Right renal pelvis (tissue), 4 donors: ENCODE measurements around the gene ERCC3. TPM values are rescaled to one million over a fixed set of nuclear protein-coding genes. Genes with fewer than 3 reads are reported as not detected.

ENCODE experiments used
- DNase-seq, 4 donors: peaks; one replicate each; pipeline ENCODE4 v3.0.0-alpha.2; 2013; ENCODE audit warnings: low read depth in 4 of 4, low spot score in 3 of 4, missing footprints in 1 of 4
- polyA plus RNA-seq, 4 donors: library from polyadenylated mRNA; unstranded; fragments of 120-200 nt; gene quantifications; one replicate each; pipeline ENCODE4 v1.2.1, GENCODE V29; 2013; ENCODE audit not compliant: insufficient read length in 4 of 4

ERCC3 gene
- polyA plus RNA-seq = 10 to 100 TPM; 61.8 to 78.8 (median 69.7) TPM

DNA sequence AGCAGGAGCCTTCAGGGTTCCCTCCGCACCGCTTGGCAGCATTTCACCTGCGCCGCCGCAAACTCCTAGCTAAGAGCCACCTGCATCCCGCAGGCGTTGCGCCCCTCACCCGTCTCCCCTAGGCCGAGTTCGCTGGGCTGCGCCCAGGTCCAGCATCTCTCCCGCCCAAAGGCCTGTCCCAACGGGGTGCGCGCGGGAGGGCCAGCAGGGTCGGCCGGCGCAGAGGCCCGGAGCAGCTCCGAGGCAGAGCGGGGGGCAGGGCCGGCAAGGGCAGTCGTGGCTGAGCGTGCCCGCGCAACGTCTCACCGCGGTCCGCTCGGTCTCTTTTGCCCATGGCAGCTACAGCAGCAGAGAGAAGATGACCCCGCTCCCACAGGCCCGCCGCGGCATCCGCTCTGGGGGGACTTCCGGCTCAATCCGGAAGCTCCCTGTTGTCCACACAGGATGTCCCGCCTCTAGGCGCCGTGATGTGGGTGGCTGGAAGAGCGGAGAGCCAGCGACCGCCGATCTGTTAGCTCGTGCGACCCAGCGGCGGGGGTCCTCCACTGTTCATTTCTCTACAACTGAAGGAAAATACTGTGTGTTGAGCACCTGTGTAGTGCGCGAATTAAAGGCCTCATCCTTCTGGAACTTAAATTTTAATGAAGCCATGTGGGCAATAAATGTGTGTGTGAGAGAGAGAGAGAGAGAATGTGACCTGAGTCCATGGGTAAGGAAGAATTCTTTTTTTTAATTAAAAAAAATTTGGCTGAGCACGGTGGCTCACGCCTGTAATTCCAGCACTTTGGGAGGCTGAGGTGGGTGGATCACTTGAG is at the start of gene ERCC3:
ERCC3 (minus strand) TSS at position 397 of the 815 bp plus-strand sequence; CDS start at position 334, 63 bp downstream.
- DNase-seq = peak; percentile 75 to 81 (median 80)

DNA sequence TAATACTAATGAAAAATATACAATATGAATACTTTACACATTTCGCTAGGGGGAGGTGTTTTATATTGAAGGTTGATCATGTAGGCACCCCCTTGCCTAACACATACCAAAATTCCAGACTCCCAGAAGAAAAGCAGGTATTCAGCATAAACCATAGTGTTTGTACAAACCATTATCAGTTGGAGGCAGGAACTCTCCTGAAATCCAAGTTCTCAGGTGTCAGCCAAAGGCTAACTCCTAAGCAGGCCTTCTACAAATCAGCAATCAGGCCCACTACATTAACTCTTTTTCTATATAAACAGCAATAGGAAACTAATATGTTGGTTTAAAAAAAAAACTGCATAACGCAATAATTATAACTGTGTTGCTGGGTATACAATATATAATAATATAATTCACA is 49.3 kb upstream of the ERCC3 start:
- DNase-seq = no peak

DNA sequence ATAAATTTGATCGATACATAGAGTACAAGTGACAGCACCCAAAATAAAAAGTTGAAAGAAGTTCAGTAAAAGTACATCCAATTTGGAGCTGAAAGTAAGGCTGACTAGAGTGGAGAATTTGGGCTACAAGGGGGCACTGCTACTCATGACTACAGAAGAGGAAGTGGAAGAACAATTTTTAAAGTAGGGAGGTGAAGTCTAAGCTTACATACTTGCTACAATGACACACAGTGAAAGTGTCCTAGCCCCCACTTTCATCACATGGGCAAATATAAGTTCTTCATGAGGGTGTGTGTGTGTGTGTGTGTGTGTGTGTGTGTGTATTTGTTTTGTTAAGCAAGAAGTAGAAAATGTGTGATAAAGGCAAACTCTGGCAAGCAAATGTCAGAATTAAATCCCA is 48.2 kb upstream of the ERCC3 start:
- no peak for DNase-seq

DNA sequence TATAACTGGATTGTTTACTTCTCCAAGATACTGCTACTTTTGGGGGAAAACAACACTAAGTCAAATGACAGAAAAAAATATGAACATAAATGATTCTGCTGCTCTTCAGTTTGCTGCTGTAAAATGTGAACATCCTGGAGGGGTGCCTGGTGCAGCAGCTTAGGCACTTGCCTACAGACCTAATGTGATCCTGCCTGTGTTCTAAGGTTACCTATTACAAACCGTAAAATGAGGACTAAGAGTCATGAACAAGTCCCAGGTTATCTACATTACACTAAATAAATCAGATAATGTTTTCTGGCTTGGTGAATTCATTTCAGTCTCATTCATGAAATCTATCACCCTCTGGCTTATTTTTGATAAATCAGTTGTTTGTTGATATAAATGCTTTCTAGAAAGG is 38.4 kb upstream of the ERCC3 start:
- DNase-seq = no peak

DNA sequence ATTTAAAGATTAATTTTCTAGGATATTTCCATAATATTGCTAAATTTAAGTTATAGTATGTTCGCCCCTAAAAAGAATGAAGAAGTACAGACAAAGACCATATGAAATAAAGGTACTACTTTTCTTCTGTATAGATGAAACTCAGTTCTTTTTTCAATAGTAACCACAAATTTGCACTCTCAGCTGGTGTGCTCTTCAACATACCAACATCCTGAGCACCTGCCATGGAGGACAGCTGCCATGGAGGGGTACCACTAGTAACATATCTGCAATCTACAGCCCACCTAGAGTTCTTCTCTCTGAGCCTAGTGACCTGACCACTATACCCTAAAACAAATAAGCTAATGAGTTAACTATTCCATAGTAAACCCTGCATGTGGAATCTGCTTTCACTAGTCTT is 36.8 kb upstream of the ERCC3 start:
- DNase-seq = no peak

DNA sequence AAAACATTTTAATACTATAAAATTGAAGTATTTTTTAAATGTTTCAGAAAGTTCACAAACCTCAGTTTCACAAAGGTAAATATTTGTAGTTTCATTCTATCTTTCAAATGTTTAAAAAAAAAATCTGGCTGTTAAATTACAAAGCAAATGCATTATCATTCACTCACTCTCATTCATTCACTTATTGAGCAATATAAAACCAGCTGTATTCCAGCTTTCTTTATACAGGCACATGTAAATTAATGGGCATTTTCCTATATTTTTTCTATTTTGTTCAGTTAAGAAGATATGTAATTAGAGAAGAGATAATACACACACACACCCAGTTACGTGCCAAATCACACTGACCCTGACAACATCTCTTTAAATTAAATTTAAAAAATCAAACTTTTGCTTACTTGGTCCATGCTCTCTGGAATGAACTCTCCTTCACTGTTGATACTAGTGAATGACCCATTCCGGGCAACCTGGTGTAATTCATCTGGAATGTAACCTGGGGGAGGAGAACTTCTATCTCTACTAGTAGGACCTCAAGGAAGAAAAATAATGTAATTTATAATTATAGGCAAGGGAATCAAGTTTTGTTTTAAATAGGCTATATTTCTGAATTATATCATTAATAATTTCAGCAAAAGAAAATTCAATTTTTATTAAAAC is 32.5 kb upstream of the ERCC3 start:
- no peak for DNase-seq

DNA sequence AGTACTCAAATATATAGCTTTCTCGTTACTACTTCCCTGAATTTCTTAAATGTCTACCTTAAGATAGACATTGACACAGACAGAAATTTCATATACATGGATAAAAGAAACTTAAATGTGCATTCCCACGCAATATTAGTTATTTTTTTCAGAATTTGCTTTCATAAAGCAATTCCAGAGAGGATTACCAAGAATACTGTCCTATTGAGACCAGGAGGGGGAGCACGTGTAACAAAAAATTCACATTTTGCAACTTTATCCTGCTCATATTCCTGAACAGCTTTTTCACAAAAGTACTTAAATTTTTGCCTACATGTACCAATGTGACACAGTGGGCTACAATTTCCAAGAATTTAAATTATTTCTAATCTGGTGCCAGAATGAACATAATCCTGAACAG is 30.7 kb upstream of the ERCC3 start:
- DNase-seq = peak; percentile 7 to 31 (median 22)

DNA sequence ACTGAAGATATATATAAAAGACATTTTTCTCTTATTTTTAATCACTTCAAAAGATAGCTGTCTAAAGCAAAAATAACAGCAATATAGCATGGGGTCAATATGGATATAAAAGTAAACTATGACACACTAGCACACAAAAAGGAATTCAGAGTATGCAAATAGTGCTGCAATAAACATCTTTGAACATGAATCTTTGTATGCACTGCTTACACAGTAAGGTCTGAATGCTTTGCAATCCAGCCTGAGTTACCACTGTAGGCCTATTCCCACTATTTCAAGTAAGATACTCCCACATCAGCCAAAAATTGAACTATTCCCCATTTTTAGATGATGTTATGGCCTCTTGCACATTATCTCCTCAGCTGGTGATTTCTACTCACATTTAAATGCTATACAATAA is 27.4 kb upstream of the ERCC3 start:
- DNase-seq = no peak

DNA sequence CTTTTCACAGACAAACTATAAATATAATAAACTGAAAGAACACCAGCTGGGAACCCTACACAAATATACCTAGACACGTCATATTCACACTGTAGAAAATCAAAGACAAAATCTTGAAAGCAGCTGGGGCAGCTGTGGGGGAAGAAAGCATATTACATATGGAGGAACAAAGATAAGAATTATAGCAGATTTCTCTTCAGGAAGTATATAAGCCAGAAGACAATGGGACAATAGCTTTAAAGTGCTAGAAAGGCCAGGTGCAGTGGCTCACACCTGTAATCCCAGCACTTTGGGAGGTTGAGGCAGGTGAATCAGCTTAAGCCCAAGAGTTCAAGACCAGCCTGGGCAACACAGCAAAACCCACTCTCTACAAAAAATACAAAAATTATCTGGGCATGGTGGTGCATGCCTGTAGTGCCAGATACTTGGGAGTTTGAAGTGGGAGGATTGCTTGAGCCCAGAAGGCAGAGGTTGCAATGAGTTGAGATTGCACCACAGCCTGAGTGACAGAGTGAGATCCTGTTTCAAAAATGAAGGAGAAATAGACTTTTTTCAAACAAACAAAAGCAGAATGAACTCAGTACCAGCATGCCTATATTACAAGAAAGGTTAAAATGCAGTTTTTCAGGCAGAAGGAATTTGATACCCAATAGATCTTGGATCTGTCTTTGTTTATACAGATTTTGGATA is 26.8 kb upstream of the ERCC3 start:
- no peak for DNase-seq

DNA sequence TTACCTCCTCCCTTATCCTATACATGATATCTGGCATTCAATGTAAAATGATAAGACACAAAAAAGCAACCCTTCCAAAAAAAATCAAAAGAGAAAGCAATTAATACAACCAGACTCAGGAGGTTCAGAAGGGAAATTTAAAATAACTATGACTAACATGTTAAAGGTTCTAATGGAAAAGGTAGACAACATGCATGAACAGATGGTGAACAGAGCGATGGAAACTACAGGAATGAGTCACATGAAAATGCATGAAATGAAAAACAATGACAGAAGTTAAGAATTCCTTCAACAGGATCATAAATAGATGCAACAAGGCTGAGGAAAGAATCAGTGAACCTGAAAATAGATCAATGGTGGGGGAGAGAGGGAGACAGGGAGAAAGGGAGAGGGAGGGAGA is 26.1 kb upstream of the ERCC3 start:
- no peak for DNase-seq

DNA sequence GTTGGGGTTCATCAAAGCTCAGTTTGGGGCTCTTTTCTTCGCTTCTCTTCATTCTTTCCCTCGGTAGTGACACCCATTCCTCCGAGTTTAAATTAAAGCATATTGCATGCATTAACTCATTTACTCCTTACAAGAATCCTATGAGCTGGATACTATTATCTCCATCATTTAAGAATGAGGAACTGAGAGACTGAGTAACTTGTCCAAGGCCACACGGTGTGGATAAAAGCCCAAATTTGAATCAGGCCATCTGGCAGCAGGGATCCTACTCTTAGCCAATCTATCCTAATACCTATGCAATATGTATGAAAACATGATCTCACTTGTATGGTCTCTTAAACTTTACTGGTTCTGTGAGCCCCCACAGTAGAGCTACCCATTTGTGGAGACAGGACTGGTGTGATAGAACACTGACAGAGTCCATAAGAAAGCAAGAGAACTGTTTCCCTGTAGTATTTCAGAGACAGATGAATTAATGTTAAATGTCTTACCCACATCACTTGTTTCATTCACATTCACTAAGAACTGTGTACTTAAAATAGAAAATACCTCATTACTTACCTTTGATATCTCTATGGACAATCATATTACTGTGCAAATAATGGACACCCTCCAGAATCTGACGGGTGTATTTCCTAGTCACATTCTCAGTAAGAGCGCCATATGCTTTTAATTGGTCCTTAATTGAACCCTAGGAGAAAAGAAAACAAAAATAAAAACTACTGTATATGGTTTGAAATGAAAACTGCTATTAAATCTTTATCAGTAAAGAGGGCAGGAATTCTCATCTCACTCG is 20.4 kb upstream of the ERCC3 start:
- DNase-seq = no peak

DNA sequence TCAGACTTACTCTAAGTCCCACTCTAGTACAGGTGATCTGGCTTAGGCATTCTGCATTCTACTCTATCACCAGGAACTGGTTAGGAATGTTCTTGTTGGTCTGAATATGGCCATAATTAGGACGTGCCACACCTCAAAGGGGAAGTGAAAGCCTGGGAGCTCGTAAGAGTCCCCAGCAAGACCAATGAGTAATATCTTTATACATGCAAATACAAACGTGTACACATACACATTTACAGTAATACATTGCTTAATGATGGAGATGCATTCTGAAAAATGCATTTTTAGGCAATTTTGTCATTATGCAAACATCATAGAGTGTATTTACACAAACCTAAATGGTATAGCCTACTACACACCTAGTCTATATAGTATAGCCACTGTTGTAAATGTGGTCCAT is 19.5 kb upstream of the ERCC3 start:
- no peak for DNase-seq

DNA sequence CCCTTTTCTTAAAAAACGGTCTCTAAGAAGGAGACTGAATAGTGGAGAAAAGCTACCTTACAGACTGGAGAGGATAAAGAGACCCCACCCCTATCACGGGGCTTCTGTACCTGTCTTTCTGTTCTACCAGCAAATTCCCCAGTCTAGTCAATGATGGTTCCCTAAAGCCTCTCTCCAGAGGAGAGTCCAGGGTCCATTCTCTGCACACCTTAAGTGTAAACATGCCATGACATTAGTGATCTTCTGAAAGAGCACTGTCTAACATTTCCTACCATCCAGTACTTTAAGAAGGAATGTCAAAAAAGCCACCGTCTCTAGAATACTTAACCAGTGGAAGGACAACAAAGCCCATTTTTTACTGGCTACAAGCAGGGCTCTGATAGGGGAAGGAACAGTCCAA is 17.0 kb upstream of the ERCC3 start:
- no peak for DNase-seq

DNA sequence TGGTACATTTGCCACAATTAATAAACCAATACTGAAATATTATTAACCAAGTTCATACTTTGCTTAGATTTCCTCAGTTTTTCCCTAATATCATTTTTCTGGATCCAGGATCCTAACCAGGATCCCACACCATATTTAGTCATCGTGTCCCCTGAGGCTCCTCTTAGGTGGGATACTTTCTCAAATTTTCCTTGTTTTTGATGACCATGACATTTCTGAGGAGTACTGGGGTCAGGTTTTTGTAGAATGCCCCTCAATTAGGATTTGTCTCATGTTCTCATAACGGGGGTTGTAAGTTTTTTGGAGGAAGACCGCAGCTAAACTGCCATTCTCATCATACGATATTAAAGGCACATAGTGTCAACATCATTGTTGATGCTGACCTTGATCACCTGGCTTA is 15.5 kb upstream of the ERCC3 start:
- DNase-seq = no peak

DNA sequence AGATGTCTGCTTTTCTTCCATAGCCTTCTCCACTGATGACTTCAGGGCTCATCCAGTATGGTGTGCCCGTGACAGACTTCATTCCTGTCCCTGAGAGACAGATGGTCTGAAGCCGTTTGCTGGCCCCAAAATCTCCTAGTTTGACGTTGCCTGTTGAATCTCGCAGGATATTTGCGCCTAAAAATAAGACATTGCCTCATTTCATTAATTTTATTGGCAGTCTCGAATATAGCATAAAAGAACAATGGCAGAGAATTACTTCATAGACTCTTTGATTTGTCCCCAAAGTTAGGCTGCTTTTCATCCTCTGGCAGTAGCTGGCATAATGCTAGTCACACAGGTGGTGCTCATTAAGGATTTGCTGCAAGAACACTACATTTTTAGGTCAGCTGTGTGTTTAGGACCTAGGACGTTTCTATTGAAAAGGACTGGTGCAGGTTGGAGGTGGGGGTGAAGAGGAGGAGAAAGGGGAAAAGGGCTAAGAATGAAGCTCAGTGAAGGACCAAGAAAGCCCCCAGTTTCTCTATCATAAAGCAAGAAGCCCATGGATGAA is 14.7 kb upstream of the ERCC3 start:
- DNase-seq = no peak

DNA sequence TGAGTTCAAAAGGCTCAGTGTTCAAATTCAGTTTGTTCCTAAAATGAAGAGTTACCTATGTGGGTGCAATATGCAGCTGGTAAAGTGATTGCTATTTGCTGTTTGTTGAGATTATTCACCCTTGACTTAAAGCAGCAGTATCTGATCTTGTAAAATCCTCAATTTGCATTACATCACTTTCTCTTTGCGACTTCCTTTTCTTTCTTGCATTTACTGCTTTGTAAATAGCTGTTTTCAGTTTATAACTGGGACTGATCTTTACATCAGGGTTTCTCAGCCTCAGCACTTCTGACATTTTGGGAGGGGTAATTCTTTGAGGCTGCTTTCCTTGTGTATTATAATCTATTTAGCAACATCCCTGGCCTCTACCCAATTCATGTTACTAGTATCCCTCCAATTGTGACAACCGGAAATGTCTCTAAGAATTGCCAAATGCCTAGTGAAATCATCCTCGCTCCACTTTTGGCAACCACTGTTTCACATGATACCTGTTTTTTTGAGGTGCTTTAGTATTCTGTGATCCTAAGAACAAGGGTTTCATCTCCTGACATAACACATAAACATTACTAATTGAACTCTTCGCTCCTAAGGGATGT is 12.1 kb upstream of the ERCC3 start:
- DNase-seq = no peak

DNA sequence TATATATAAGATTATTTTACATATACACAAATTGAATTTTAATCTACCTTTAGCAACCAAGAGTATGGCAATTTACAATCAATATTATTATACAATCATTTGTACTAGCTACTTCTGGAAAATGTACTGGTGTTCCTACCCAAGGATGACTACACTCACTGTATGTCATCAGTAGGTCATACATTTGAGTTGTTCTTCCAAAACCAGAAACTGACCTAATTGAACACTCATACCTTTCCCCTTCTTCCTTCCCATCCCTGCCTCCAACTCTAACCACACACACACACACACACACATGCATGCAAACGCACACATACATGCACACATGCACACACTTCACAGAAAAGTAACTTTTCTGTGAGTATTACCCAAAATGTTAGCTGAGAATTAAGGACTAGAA is 8.2 kb upstream of the ERCC3 start:
- DNase-seq = no peak

DNA sequence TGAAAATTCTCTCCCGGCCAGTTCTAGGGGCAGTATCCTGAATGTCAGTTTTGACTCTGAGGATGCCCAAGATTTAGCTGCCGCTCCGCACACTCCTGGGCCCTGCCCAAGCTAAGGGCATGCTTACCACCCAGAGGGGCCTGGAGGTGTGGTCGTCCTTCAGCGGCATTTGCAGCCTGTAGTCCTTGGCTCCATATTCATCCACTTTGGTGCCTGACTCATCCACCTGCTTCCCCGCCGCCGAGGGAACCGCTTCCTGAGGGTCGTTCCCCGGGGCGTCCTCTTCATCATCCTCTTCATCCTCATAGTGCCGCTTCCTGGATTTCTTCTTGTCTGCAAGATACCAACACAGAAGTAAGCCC is 577 bp downstream of the ERCC3 start:
- DNase-seq = no peak

DNA sequence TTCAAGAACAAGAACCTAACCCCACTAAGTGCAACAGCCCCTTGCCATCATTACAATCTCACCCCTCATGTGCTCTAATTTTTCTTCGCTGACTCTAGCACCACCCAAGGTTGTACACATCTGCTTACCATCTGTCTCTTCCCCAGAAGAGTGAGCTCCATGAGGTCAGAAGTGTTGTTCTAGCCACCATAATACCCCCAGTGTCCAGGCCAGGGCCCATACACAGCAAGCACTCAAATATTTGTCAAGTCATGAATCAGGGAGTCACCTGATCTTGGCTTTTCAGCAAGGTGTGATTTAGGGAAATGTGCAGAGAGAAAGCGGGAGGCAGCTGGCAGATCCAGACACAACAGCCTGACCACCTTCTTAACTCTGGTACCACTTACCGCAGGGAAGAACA is 5.7 kb downstream of the ERCC3 start:
- DNase-seq = no peak

DNA sequence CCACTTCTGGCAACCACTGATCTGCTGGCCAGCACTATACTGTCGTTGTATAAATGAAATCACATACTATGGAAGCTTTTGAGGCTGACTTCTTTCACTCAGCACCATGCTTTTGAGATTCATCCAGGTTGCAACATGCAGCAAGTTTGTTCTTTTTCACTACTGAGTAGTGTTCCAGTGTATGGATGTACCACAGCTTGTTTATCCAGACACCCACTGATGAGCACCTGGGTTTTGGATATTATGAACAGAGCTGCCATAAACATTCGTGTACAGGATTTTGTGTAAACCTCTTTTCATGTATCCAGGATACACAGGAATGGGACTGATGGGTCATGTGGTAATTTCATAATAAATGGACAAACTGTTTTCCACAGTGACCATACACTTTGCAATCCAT is 10.7 kb downstream of the ERCC3 start:
- no peak for DNase-seq
